HT1080 (cell line): ENCODE measurements around the gene MIF. TPM values are rescaled to one million over a fixed set of nuclear protein-coding genes. Genes with fewer than 3 reads are reported as not detected.
"Not testable (repeated sequence)": the region's sequence is repeated elsewhere in the genome, so short reads cannot be mapped to it uniquely, and the experiment has no call there.

ENCODE experiments used
- DNase-seq: peaks from one replicate; pipeline ENCODE4 v3.0.0-alpha.2; 2015; ENCODE audit warnings: low read depth
- small RNA-seq: library from RNA; depleted of rRNA; stranded (forward); fragments of <200 nt; gene quantifications from one replicate; pipeline ENCODE3, GENCODE V24; 2014
- total RNA-seq: library from RNA; depleted of rRNA; stranded (reverse); fragments of >200 nt; shearing (Covaris generic); gene quantifications from 2 replicates; pipeline ENCODE4 v1.2.3, GENCODE V29; 2014; rRNA removed

The MIF gene
- total RNA-seq, 1 experiment from 2014 or later = 890 TPM

- no peak for DNase-seq
Observed at GRCh38 chr22:23938328-23939016, 44.3 kb downstream of the MIF start.

- no peak for DNase-seq
Observed at GRCh38 chr22:23939017-23939357, 44.8 kb downstream of the MIF start.

GRCh38 chr22:23940166-23940565 is 46.0 kb downstream of the MIF start:
- DNase-seq = not testable (repeated sequence)

Small RNA genes lying within 50 kb of the gene (small RNA-seq; reads per million reads assigned to genes)
- not detected for gene RN7SL268P

Other genes with a start within 250 kb of the MIF start
- not detected in 2 replicates for gene RGL4, start 203.4 kb upstream of the MIF start, total RNA-seq
- 3.1 and 4.4 TPM in 2 replicates for gene ZNF70, start 143.3 kb upstream of the MIF start, total RNA-seq
- gene VPREB3, start 140.0 kb upstream of the MIF start, total RNA-seq = not detected in 2 replicates
- gene C22orf15, start 131.4 kb upstream of the MIF start, total RNA-seq = 1.1 TPM in 1 of 2 replicates, not detected in the other
- gene CHCHD10, start 126.4 kb upstream of the MIF start, total RNA-seq = not detected in 2 replicates
- gene MMP11, start 121.5 kb upstream of the MIF start, total RNA-seq = not detected in 2 replicates
- gene SMARCB1, start 107.4 kb upstream of the MIF start, total RNA-seq = 88.6 and 107 TPM in 2 replicates
- gene DERL3, start 55.4 kb upstream of the MIF start, total RNA-seq = not detected in 2 replicates
- gene SLC2A11, start 36.5 kb upstream of the MIF start, total RNA-seq = 1.4 and 3.2 TPM in 2 replicates
- gene GSTT2B, start 66.8 kb downstream of the MIF start, total RNA-seq = 3.5 and 6.3 TPM in 2 replicates
- gene DDTL, start 72.5 kb downstream of the MIF start, total RNA-seq = 2.9 and 5.1 TPM in 2 replicates
- 380 and 441 TPM in 2 replicates for gene DDT, start 80.1 kb downstream of the MIF start, total RNA-seq
- 1.3 and 1.5 TPM in 2 replicates for gene GSTT2, start 85.8 kb downstream of the MIF start, total RNA-seq
- not detected in 2 replicates for gene GSTT4, start 111.1 kb downstream of the MIF start, total RNA-seq
- gene CABIN1, start 116.9 kb downstream of the MIF start, total RNA-seq = 28.8 and 36.6 TPM in 2 replicates